Type B pancreatic cell (in vitro differentiated cells): Measurements from ENCODE around the gene MRPS27. TPM values are rescaled to one million over a fixed set of nuclear protein-coding genes. Genes with fewer than 3 reads are reported as not detected.

Source experiments
- DNase-seq: peaks from one replicate; pipeline ENCODE4 v3.0.0; 2021; ENCODE audit warnings: mixed read lengths; ENCODE audit not compliant: unreplicated experiment; ENCODE audit errors: extremely low spot score
- H3K27ac Mint-ChIP-seq: 2 replicates; pipeline ENCODE4 v1.8.0; 2021; ENCODE audit warnings: mild to moderate bottlenecking, mixed read lengths
- H3K27me3 Mint-ChIP-seq: 2 replicates; pipeline ENCODE4 v1.8.0; 2021; ENCODE audit warnings: mixed read lengths
- H3K36me3 Mint-ChIP-seq: 2 replicates; pipeline ENCODE4 v1.8.0; 2021; ENCODE audit warnings: mixed read lengths
- H3K4me1 Mint-ChIP-seq: one replicate; pipeline ENCODE4 v1.8.0; 2021; ENCODE audit warnings: mixed read lengths; ENCODE audit not compliant: unreplicated experiment
- H3K4me3 Mint-ChIP-seq: 2 replicates; pipeline ENCODE4 v1.8.0; 2021; ENCODE audit warnings: mild to moderate bottlenecking, mixed read lengths
- H3K9me3 Mint-ChIP-seq: 2 replicates; pipeline ENCODE4 v1.8.0; 2021; ENCODE audit warnings: mixed read lengths
- total RNA-seq: library from RNA; stranded (reverse); gene quantifications from 2 replicates; pipeline ENCODE4 v1.2.1, GENCODE V29; 2021; ENCODE audit warnings: low replicate concordance
- TF ChIP-seq, protein P1 (sequence below): fragments of 200-600 bp; sonication (generic); conservative IDR thresholded peaks from 2 replicates; pipeline ENCODE4 v1.5.0; 2021; ENCODE audit warnings: antibody characterized with exemption, mild to moderate bottlenecking

MRPS27 gene
- total RNA-seq, 1 donor from 2014 or later: 66.3 TPM

GRCh38 chr5:72313141-72313540 lies 6.9 kb downstream of the MRPS27 start:
- H3K4me1 Mint-ChIP-seq: peaks cover 11% of the 10 kb centered on the region
- H3K4me3 Mint-ChIP-seq: no peak overlapping the region
- H3K9me3 Mint-ChIP-seq: no peaks in the 10 kb centered on the region
- peaks cover 22% of the 10 kb centered on the region for H3K36me3 Mint-ChIP-seq
- TF ChIP-seq, protein P1, sequence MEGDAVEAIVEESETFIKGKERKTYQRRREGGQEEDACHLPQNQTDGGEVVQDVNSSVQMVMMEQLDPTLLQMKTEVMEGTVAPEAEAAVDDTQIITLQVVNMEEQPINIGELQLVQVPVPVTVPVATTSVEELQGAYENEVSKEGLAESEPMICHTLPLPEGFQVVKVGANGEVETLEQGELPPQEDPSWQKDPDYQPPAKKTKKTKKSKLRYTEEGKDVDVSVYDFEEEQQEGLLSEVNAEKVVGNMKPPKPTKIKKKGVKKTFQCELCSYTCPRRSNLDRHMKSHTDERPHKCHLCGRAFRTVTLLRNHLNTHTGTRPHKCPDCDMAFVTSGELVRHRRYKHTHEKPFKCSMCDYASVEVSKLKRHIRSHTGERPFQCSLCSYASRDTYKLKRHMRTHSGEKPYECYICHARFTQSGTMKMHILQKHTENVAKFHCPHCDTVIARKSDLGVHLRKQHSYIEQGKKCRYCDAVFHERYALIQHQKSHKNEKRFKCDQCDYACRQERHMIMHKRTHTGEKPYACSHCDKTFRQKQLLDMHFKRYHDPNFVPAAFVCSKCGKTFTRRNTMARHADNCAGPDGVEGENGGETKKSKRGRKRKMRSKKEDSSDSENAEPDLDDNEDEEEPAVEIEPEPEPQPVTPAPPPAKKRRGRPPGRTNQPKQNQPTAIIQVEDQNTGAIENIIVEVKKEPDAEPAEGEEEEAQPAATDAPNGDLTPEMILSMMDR: no peak
- no peak overlapping the region for H3K27ac Mint-ChIP-seq
- no peak for DNase-seq
- no peaks in the 10 kb centered on the region for H3K27me3 Mint-ChIP-seq

- H3K4me1 Mint-ChIP-seq: peaks cover 16% of the 10 kb centered on the region
- H3K27me3 Mint-ChIP-seq: no peaks in the 10 kb centered on the region
- H3K9me3 Mint-ChIP-seq: no peaks in the 10 kb centered on the region
- TF ChIP-seq, protein P1: no peak
- peaks cover 21% of the 10 kb centered on the region for H3K36me3 Mint-ChIP-seq
- no peak for DNase-seq
- peak overlapping the region; percentile 97 for H3K27ac Mint-ChIP-seq
- H3K4me3 Mint-ChIP-seq: peak overlapping the region; percentile 92
Observed at GRCh38 chr5:72308853-72309191, 11.2 kb downstream of the MRPS27 start.

DNA sequence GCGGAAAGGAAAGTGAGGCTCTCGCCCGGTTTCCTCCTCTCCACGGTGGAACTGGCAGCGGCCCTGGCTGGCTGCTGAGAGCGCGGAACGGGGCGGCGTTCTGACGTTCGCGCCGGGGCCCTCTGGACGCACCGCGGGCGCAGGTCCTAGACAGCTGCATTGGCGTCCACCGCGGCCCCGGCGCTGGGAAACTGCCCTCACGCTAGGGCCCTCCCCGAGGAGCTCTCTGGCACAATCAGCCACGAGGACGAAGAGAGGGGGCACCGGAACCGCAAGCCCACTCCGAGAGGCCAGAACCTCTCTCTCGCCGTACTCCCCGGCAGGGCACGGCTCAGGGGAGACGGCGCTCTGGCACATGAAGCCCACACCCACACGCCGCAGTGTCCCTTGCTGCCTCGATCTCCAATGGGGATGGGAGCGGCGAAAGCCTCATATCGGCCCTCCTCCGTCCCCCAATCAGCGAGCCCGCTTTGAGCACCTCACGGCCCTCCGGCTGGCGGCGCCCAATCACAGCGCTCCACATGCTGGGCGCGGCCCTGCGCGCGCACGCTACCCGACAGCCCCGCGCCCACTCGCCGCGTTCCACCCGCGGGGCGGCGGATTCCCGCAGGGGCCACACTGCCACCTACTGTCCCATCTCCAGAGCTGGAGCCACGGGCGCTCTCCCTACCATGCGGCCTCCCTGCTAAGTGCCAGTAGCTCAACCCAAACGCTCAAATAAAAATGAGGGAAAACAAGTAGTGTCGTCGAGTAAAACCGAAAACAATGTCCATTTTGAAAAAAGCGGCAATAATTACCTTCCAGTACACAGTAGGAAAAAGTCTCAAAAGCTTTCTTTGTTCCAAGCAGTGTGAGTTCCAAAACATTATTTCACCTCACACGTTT lies 11.8 kb downstream of the MRPS27 start:
- Mint-ChIP-seq H3K9me3 (no peaks in the 10 kb centered on the region), H3K27ac (peak overlapping the region; percentile 97), H3K27me3 (no peaks in the 10 kb centered on the region), H3K4me3 (peak overlapping the region; percentile 92), H3K4me1 (peaks cover 16% of the 10 kb centered on the region), H3K36me3 (peaks cover 19% of the 10 kb centered on the region)
- TF ChIP-seq, protein P1: peak; percentile 80
- DNase-seq: peak; percentile 97

DNA sequence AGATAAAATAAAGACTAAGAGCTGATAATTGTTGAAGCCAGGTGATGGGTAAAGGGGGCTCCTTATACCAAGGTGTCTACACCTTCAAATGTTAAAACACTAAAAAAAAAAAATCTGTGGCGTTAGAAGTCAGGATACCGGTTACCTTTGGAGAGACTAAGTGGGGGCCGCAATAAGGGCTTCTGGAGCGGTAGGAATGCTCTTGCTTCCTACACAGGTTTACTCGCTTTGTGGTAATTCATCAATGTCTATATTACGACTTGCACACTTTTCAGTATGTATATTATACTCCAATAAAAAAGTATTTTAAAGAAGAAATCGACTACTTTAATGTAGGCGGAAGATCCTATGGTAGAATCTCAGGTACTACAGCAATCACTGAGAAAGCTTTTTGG lies 12.5 kb downstream of the MRPS27 start:
- Mint-ChIP-seq H3K9me3 (no peaks in the 10 kb centered on the region), H3K27me3 (no peaks in the 10 kb centered on the region), H3K4me1 (peaks cover 16% of the 10 kb centered on the region), H3K36me3 (peaks cover 25% of the 10 kb centered on the region), H3K27ac (peak overlapping the region; percentile 97), H3K4me3 (peak overlapping the region; percentile 92)
- TF ChIP-seq, protein P1: no peak
- no peak for DNase-seq

DNA sequence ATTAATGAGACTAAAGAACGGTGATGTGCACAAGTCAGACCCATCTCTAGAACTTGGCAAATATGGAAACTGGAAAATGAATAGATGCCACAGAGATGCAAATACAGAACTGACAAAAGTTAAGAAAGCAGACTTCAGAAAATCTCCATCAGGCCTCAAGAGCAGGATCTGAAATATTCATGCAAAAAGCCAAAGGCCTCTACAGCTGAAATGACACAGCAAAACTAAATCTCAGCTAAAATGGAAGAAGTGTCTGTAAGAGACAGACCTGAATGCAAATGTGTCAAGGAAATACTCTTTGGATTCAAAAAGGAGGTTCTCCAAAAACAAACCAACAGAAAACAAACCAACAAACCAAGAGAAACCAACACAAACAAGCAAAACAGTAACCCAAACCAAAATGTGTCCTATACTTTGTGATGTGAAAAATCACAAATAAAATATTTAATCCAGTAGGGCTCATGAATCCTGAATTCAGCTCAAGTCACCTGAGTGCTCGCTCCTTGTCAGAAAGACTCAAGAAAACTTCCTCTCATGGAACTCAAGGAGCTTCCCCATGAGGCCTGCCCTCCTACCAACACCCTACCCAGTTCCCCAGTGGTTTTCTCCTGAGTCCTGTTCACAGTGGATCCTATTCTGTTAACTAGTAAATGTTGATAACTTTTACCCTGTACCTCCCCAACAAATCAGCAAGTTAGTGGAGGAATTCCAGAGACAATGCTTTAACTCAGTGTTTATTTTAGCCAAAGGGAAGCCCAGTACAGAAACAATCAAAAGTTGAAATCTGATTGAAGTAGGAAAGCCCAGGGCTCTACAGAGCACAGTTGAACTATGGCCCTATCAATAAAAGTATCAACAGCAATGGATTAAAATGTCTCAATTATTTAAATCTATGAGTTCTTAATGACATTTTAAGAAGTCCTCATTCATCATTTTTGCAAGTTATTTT lies 14.6 kb downstream of the MRPS27 start:
- H3K27me3 Mint-ChIP-seq: no peaks in the 10 kb centered on the region
- no peaks in the 10 kb centered on the region for H3K9me3 Mint-ChIP-seq
- H3K36me3 Mint-ChIP-seq: peaks cover 25% of the 10 kb centered on the region
- H3K4me3 Mint-ChIP-seq: peak overlapping the region; percentile 57
- peak overlapping the region; percentile 73 for H3K27ac Mint-ChIP-seq
- DNase-seq: no peak
- TF ChIP-seq, protein P1: no peak
- H3K4me1 Mint-ChIP-seq: peaks cover 30% of the 10 kb centered on the region
